HepG2 (cell line): ENCODE data around the gene UBE2N. TPM values are rescaled to one million over a fixed set of nuclear protein-coding genes. Genes with fewer than 3 reads are reported as not detected.

Experiments
- BORCS8-MEF2B ChIP-seq: sonication (generic); formaldehyde crosslinking; IDR thresholded peaks from 2 replicates; pipeline ENCODE4 v1.8.0; 2022; ENCODE audit warnings: mild to moderate bottlenecking, missing genetic modification reagents
- DPF2 ChIP-seq: sonication (generic); formaldehyde crosslinking; IDR thresholded peaks from 2 replicates; pipeline ENCODE4 v1.4.0; 2020; ENCODE audit warnings: mild to moderate bottlenecking, low read depth, missing genetic modification reagents, borderline replicate concordance
- MEF2D ChIP-seq: sonication (generic); formaldehyde crosslinking; IDR thresholded peaks from 2 replicates; pipeline ENCODE4 v1.5.1; 2020; ENCODE audit warnings: mild to moderate bottlenecking, missing genetic modification reagents
- RBM22 ChIP-seq: fragments of 200-400 bp; formaldehyde crosslinking; optimal IDR thresholded peaks from 2 replicates; pipeline ENCODE3; 2017; ENCODE audit warnings: mild to moderate bottlenecking, low read length, moderate library complexity
- SOX13 ChIP-seq, 3 experiments: fragments of 450-650 bp in 1 of 3; sonication (generic) in 1 of 3; formaldehyde crosslinking in 1 of 3; IDR thresholded peaks in 2 of 3; conservative IDR thresholded peaks in 1 of 3; 2 replicates each; pipeline versions ENCODE4 v1.5.0 to v1.6.1; 2016 to 2020; ENCODE audit warnings: antibody characterized with exemption in 1 of 3, mild to moderate bottlenecking in 1 of 3, missing compliant biosample characterization in 1 of 3, missing genetic modification reagents in 1 of 3, moderate library complexity in 1 of 3
- ZNF367 ChIP-seq: sonication (generic); formaldehyde crosslinking; IDR thresholded peaks from 2 replicates; pipeline ENCODE4 v1.4.0; 2020; ENCODE audit warnings: missing genetic modification reagents, borderline replicate concordance
- ZNF468 ChIP-seq: sonication (generic); formaldehyde crosslinking; IDR thresholded peaks from 2 replicates; pipeline ENCODE4 v1.8.0; 2022; ENCODE audit warnings: mild to moderate bottlenecking, moderate library complexity, missing genetic modification reagents
- ZNF546 ChIP-seq: sonication (generic); formaldehyde crosslinking; conservative IDR thresholded peaks from 2 replicates; pipeline ENCODE4 v1.8.1; 2023; ENCODE audit warnings: mild to moderate bottlenecking, missing genetic modification reagents
- ZNF567 ChIP-seq: sonication (generic); formaldehyde crosslinking; IDR thresholded peaks from 2 replicates; pipeline ENCODE4 v1.8.1; 2023; ENCODE audit warnings: mild to moderate bottlenecking, missing genetic modification reagents, borderline replicate concordance
- ZNF607 ChIP-seq: sonication (generic); formaldehyde crosslinking; IDR thresholded peaks from 2 replicates; pipeline ENCODE4 v1.5.1; 2020; ENCODE audit warnings: missing genetic modification reagents, mild to moderate bottlenecking, borderline replicate concordance
- polyA plus RNA-seq, 8 experiments: library from polyadenylated mRNA; depleted of rRNA in 3 of 8; stranded (reverse) in 7 of 8; unstranded in 1 of 8; fragments of >200 nt; fragmentation: Illumina TruSeq in 4 of 8; extraction: Trizol in 4 of 8; gene quantifications; 2 replicates each; pipeline versions ENCODE4 v1.2.1 to v1.2.3, GENCODE V29; 2011 to 2016; ENCODE audit warnings: low read depth in 4 of 8, missing spikeins in 1 of 8, mixed read lengths in 1 of 8; ENCODE audit not compliant: insufficient read depth in 1 of 8
- total RNA-seq, 5 experiments: library from RNA; depleted of rRNA; stranded (reverse); fragments of >200 nt; fragmentation: Illumina TruSeq; extraction: Trizol; gene quantifications; 2 replicates each; pipeline ENCODE4 v1.2.3, GENCODE V29; 2016; ENCODE audit warnings: low read depth in 1 of 5
- TF ChIP-seq, protein P1 (sequence below): sonication (generic); formaldehyde crosslinking; IDR thresholded peaks from 2 replicates; pipeline ENCODE4 v1.8.0; 2022; ENCODE audit warnings: missing genetic modification reagents, mild to moderate bottlenecking, borderline replicate concordance
- TF ChIP-seq, protein P2 (sequence below): conservative IDR thresholded peaks from 2 replicates; pipeline ENCODE4 v1.6.1; 2018; ENCODE audit warnings: missing genetic modification reagents
- TF ChIP-seq, protein P3 (sequence below): sonication (generic); formaldehyde crosslinking; IDR thresholded peaks from 2 replicates; pipeline ENCODE4 v1.4.0; 2020; ENCODE audit warnings: missing genetic modification reagents
- TF ChIP-seq, protein P4 (sequence below): sonication (generic); formaldehyde crosslinking; IDR thresholded peaks from 2 replicates; pipeline ENCODE4 v1.4.0; 2020; ENCODE audit warnings: missing genetic modification reagents, borderline replicate concordance
- TF ChIP-seq, protein P5 (sequence below): sonication (generic); formaldehyde crosslinking; conservative IDR thresholded peaks from 2 replicates; pipeline ENCODE4 v1.8.1; 2023; ENCODE audit warnings: missing genetic modification reagents

The UBE2N gene
- total and polyA plus RNA-seq, 2 of the 13 experiments (the other 11 are each of a cell fraction or from before 2014, with no cell fraction given), result 188 to 197 TPM

DNA sequence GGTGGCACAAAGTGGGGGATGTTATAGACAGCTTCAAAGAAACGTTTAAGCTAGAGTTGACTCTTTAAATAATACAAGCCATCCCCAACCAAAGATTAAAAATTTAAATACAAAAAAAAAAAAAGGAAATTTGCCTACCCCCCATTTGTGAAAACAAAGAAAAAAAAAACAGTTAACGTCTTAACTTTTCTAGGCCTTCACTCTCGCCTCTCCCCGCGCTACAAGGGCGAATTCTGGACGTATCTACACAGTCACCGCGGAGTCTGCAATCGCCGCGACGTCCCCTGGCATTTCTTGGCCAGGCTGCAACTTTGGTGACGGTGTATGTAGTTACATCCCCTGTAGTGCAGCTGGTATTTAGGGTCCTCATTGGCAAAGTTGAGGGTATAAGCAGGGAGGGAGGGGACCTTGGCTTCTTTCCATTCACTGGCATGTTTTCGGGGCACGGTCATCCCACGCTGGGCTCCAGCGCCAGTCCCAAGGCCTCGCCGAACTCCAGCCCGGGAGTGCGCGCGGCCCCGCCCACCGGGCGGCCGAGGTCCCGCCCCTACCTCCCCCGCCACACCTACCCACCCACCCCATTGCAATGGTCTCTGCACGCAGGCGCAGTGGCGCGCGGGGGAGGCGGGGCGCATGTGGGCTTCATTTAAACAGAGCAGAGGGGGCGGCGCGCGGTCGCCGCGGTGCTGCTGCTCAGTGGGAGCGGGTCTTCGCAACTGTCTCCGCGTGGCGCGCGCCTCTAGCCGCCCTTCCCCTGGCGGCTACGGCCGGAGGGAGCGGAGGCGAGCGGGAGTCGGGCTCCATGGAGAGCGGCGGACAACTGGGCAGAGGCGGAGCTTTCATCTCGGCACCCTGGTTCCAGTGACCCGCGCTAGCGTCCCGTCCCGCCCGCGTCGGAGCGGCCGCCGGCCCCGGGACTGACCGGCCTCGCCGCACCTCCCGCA, 64.2 kb downstream of the UBE2N start, which contains the start of gene NUDT4 (continued):
- no peak for TF ChIP-seq MEF2D
- peak; percentile 82 for TF ChIP-seq ZNF607 (CRISPR knock-in tag)
- TF ChIP-seq, protein P1, sequence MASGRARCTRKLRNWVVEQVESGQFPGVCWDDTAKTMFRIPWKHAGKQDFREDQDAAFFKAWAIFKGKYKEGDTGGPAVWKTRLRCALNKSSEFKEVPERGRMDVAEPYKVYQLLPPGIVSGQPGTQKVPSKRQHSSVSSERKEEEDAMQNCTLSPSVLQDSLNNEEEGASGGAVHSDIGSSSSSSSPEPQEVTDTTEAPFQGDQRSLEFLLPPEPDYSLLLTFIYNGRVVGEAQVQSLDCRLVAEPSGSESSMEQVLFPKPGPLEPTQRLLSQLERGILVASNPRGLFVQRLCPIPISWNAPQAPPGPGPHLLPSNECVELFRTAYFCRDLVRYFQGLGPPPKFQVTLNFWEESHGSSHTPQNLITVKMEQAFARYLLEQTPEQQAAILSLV (CRISPR knock-in tag), result no peak
- no peak; the same call in 1 of the 2 replicates for TF ChIP-seq ZNF367 (CRISPR knock-in tag)
- TF ChIP-seq, protein P2, sequence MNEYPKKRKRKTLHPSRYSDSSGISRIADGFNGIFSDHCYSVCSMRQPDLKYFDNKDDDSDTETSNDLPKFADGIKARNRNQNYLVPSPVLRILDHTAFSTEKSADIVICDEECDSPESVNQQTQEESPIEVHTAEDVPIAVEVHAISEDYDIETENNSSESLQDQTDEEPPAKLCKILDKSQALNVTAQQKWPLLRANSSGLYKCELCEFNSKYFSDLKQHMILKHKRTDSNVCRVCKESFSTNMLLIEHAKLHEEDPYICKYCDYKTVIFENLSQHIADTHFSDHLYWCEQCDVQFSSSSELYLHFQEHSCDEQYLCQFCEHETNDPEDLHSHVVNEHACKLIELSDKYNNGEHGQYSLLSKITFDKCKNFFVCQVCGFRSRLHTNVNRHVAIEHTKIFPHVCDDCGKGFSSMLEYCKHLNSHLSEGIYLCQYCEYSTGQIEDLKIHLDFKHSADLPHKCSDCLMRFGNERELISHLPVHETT, result no peak
- no peak for TF ChIP-seq ZNF567 (CRISPR knock-in tag)
- TF ChIP-seq, protein P3, sequence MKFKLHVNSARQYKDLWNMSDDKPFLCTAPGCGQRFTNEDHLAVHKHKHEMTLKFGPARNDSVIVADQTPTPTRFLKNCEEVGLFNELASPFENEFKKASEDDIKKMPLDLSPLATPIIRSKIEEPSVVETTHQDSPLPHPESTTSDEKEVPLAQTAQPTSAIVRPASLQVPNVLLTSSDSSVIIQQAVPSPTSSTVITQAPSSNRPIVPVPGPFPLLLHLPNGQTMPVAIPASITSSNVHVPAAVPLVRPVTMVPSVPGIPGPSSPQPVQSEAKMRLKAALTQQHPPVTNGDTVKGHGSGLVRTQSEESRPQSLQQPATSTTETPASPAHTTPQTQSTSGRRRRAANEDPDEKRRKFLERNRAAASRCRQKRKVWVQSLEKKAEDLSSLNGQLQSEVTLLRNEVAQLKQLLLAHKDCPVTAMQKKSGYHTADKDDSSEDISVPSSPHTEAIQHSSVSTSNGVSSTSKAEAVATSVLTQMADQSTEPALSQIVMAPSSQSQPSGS (CRISPR knock-in tag), result no peak
- no peak for TF ChIP-seq DPF2 (CRISPR knock-in tag)
- TF ChIP-seq, protein P4, sequence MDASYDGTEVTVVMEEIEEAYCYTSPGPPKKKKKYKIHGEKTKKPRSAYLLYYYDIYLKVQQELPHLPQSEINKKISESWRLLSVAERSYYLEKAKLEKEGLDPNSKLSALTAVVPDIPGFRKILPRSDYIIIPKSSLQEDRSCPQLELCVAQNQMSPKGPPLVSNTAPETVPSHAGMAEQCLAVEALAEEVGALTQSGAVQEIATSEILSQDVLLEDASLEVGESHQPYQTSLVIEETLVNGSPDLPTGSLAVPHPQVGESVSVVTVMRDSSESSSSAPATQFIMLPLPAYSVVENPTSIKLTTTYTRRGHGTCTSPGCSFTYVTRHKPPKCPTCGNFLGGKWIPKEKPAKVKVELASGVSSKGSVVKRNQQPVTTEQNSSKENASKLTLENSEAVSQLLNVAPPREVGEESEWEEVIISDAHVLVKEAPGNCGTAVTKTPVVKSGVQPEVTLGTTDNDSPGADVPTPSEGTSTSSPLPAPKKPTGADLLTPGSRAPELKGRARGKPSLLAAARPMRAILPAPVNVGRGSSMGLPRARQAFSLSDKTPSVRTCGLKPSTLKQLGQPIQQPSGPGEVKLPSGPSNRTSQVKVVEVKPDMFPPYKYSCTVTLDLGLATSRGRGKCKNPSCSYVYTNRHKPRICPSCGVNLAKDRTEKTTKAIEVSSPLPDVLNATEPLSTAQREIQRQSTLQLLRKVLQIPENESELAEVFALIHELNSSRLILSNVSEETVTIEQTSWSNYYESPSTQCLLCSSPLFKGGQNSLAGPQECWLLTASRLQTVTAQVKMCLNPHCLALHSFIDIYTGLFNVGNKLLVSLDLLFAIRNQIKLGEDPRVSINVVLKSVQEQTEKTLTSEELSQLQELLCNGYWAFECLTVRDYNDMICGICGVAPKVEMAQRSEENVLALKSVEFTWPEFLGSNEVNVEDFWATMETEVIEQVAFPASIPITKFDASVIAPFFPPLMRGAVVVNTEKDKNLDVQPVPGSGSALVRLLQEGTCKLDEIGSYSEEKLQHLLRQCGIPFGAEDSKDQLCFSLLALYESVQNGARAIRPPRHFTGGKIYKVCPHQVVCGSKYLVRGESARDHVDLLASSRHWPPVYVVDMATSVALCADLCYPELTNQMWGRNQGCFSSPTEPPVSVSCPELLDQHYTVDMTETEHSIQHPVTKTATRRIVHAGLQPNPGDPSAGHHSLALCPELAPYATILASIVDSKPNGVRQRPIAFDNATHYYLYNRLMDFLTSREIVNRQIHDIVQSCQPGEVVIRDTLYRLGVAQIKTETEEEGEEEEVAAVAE (CRISPR knock-in tag), result no peak; the same call in 1 of the 2 replicates
- TF ChIP-seq BORCS8-MEF2B (CRISPR knock-in tag), result 0 out of 2 replicates have a peak, but pooled peaks have one; percentile 44
- TF ChIP-seq, protein P5, sequence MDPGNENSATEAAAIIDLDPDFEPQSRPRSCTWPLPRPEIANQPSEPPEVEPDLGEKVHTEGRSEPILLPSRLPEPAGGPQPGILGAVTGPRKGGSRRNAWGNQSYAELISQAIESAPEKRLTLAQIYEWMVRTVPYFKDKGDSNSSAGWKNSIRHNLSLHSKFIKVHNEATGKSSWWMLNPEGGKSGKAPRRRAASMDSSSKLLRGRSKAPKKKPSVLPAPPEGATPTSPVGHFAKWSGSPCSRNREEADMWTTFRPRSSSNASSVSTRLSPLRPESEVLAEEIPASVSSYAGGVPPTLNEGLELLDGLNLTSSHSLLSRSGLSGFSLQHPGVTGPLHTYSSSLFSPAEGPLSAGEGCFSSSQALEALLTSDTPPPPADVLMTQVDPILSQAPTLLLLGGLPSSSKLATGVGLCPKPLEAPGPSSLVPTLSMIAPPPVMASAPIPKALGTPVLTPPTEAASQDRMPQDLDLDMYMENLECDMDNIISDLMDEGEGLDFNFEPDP (CRISPR knock-in tag), result no peak
- TF ChIP-seq RBM22, result no peak
- no peak for TF ChIP-seq ZNF546
- TF ChIP-seq SOX13 (IDR thresholded peaks at IDR 0.05), result no peak
- TF ChIP-seq SOX13 (CRISPR knock-in tag; conservative IDR thresholded peaks at IDR 0.05 in 1 of 2, IDR thresholded peaks at IDR 0.05 in 1 of 2), result peak in 1 of 2 experiments; percentile 19; a peak in 1 of 4 replicates
- TF ChIP-seq ZNF468, result no peak
